ENCODE measurements around the gene CABP1. TPM values are rescaled to one million over a fixed set of nuclear protein-coding genes. Genes with fewer than 3 reads are reported as not detected.

CABP1 gene
- total RNA-seq, 1 experiment from 2014 or later = not detected

DNA sequence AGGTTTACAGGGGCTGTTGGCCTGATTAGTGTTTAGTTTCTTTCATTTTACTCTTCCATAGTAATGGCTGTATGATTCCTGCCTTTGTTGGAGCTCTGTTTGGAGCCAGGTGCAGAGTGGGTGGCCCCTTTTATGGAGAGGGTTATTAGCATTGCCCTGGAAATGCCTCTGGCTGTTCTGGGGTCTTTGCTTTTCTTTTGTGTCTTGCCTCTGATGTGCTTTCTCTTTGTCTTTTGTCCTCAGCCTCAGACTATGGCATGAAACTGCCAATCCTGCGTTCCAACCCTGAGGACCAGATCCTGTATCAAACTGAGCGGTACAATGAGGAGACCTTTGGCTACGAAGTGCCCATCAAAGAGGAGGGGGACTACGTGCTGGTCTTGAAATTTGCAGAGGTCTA lies 53.4 kb downstream of the CABP1 start:
- Histone ChIP-seq H2AFZ (no peak overlapping the region), H3K27me3 (ENCODE audit: insufficient read depth, low read depth) (no peaks in the 10 kb centered on the region), H3K79me2 (ENCODE audit: low read depth) (peaks cover 43% of the 10 kb centered on the region), H3F3A (ENCODE audit: insufficient read depth, low read depth) (no peaks in the 10 kb centered on the region), H4K20me1 (ENCODE audit: insufficient read depth) (peaks cover 31% of the 10 kb centered on the region), H3K36me3 (ENCODE audit: low read depth) (peaks cover 7% of the 10 kb centered on the region; the same call in 1 of the 2 replicates), H3K4me1 (replicated peaks; ENCODE audit: insufficient read depth) (peaks cover 16% of the 10 kb centered on the region), H3K4me3 (no peak overlapping the region), H3K4me2 (no peak overlapping the region), H3K9me2 (ENCODE audit: insufficient read depth) (no peaks in the 10 kb centered on the region), H3K27ac (no peak overlapping the region), H3K9me3 (ENCODE audit: insufficient read depth, low read depth) (no peaks in the 10 kb centered on the region)
- ChIA-PET CTCF (interaction anchor here (0.5 kb wide), 1 partner anchor 45 kb away, joined by 21 read pairs; no protein-coding TSS in a partner anchor), POLR2A (ENCODE audit: unreplicated experiment) (no interaction called here)
- TF ChIP-seq EZH2 (IDR thresholded peaks at IDR 0.05; ENCODE audit: low read depth) = no peak
- TF ChIP-seq, protein P1, sequence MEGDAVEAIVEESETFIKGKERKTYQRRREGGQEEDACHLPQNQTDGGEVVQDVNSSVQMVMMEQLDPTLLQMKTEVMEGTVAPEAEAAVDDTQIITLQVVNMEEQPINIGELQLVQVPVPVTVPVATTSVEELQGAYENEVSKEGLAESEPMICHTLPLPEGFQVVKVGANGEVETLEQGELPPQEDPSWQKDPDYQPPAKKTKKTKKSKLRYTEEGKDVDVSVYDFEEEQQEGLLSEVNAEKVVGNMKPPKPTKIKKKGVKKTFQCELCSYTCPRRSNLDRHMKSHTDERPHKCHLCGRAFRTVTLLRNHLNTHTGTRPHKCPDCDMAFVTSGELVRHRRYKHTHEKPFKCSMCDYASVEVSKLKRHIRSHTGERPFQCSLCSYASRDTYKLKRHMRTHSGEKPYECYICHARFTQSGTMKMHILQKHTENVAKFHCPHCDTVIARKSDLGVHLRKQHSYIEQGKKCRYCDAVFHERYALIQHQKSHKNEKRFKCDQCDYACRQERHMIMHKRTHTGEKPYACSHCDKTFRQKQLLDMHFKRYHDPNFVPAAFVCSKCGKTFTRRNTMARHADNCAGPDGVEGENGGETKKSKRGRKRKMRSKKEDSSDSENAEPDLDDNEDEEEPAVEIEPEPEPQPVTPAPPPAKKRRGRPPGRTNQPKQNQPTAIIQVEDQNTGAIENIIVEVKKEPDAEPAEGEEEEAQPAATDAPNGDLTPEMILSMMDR (conservative IDR thresholded peaks at IDR 0.05) = no peak
- intact Hi-C loops (cut with micrococcal nuclease; ENCODE audit: unreplicated experiment) = no loop called here
- BruUV-seq (replicated peaks) = no TSS peak
- DNase-seq = no peak

DNA sequence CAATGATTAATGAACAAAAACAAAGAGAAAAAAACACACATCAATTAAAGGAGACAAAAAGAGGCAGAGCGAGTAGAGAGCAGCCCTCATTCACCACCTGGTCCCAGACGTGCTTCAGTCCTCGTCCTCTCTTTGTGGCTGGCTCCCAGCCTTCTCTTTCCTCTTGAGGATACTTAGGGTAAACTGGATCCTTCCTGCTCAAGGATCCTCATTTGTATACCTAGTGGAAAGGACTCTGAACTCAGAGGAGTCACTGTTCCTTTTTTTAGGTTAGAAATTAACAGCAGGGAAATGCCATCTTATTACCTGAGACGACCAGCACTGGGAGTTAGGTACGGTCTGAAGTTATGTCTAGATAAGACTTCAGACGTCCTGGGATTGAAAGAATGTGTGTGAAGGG lies 56.2 kb downstream of the CABP1 start:
- peaks cover 16% of the 10 kb centered on the region for H3K79me2 ChIP-seq (ENCODE audit: low read depth)
- no peak overlapping the region for H2AFZ ChIP-seq
- ChIA-PET CTCF (no interaction called here), POLR2A (ENCODE audit: unreplicated experiment) (no interaction called here)
- H3K9me3 ChIP-seq (ENCODE audit: insufficient read depth, low read depth) = no peaks in the 10 kb centered on the region
- TF ChIP-seq EZH2 (IDR thresholded peaks at IDR 0.05; ENCODE audit: low read depth) = no peak
- intact Hi-C loops (cut with micrococcal nuclease; ENCODE audit: unreplicated experiment) = no loop called here
- H3F3A ChIP-seq (ENCODE audit: insufficient read depth, low read depth) = no peaks in the 10 kb centered on the region
- H3K4me2 ChIP-seq = no peak overlapping the region
- H3K36me3 ChIP-seq (ENCODE audit: low read depth) = peaks cover 7% of the 10 kb centered on the region; the same call in 1 of the 2 replicates
- H3K4me3 ChIP-seq = no peak overlapping the region
- no peak overlapping the region for H3K27ac ChIP-seq
- no peaks in the 10 kb centered on the region for H3K9me2 ChIP-seq (ENCODE audit: insufficient read depth)
- BruUV-seq (replicated peaks) = no TSS peak
- no peaks in the 10 kb centered on the region for H3K27me3 ChIP-seq (ENCODE audit: insufficient read depth, low read depth)
- H3K4me1 ChIP-seq (replicated peaks; ENCODE audit: insufficient read depth) = no peaks in the 10 kb centered on the region
- DNase-seq = no peak
- H4K20me1 ChIP-seq (ENCODE audit: insufficient read depth) = peaks cover 5% of the 10 kb centered on the region; the same call in 1 of the 2 replicates

DNA sequence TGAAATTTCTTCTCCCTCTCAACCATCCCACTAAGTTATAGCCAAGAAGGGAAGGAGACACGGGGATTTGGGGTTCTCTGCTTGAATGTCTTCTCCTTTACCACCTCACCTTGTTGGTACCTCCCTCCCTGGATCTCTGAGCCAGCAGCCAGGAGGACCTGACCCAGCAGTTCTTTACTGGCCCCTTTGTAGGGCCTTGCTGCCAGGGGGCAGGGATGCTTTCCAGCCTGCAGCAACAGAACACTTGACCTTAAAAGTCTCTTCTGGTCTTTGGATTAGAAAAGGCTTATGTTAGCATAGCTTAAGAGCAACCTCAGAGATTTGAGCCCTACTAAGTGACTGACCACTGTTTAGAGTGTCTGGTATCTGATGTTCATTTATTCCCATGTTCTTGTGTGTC lies 56.9 kb downstream of the CABP1 start:
- H3K36me3 ChIP-seq (ENCODE audit: low read depth) = peaks cover 7% of the 10 kb centered on the region; the same call in 1 of the 2 replicates

More for the DNA sequence above, 56.9 kb downstream of the CABP1 start:
- POLR2A ChIA-PET (ENCODE audit: unreplicated experiment) = no interaction called here
- Histone ChIP-seq H3K4me3 (no peak overlapping the region), H3K4me2 (no peak overlapping the region), H3K4me1 (replicated peaks; ENCODE audit: insufficient read depth) (no peaks in the 10 kb centered on the region), H3K27me3 (ENCODE audit: insufficient read depth, low read depth) (no peaks in the 10 kb centered on the region), H2AFZ (no peak overlapping the region), H3K9me3 (ENCODE audit: insufficient read depth, low read depth) (no peaks in the 10 kb centered on the region), H3K9me2 (ENCODE audit: insufficient read depth) (no peaks in the 10 kb centered on the region), H4K20me1 (ENCODE audit: insufficient read depth) (peaks cover 5% of the 10 kb centered on the region; the same call in 1 of the 2 replicates), H3K27ac (no peak overlapping the region), H3K79me2 (ENCODE audit: low read depth) (peaks cover 9% of the 10 kb centered on the region), H3F3A (ENCODE audit: insufficient read depth, low read depth) (no peaks in the 10 kb centered on the region)
- intact Hi-C loops (cut with micrococcal nuclease; ENCODE audit: unreplicated experiment) = no loop called here
- no peak for TF ChIP-seq EZH2 (IDR thresholded peaks at IDR 0.05; ENCODE audit: low read depth)
- TF ChIP-seq, protein P1 (conservative IDR thresholded peaks at IDR 0.05) = no peak
- BruUV-seq (replicated peaks) = no TSS peak
- CTCF ChIA-PET = no interaction called here
- DNase-seq = no peak
